CD4-positive, alpha-beta T cell treated with Interleukin-17A for 1 hour (primary cell): ENCODE measurements around the gene PDE10A.

Experiments
- DNase-seq: peaks from one replicate; pipeline ENCODE4 v3.0.0-alpha.2; 2020

Gene PDE10A

GRCh38 chr6:165677091-165677490 is 14.1 kb upstream of the PDE10A start:
- DNase-seq = no peak

GRCh38 chr6:165676435-165677068 is 13.5 kb upstream of the PDE10A start:
- DNase-seq = no peak

- DNase-seq = no peak
Measured at GRCh38 chr6:165675120-165675519, 12.1 kb upstream of the PDE10A start.

- no peak for DNase-seq
Measured at GRCh38 chr6:165674155-165675029, 11.4 kb upstream of the PDE10A start.

GRCh38 chr6:165671222-165671768 is 8.3 kb upstream of the PDE10A start:
- no peak for DNase-seq

GRCh38 chr6:165668951-165669350 is 5.9 kb upstream of the PDE10A start:
- DNase-seq = no peak

GRCh38 chr6:165665384-165665672 is 2.3 kb upstream of the PDE10A start:
- DNase-seq = no peak

GRCh38 chr6:165664559-165665383 is 1.7 kb upstream of the PDE10A start:
- DNase-seq = no peak

- DNase-seq = no peak
Measured at GRCh38 chr6:165663736-165664558, 906 bp upstream of the PDE10A start.

- no peak for DNase-seq
Measured at GRCh38 chr6:165663377-165663735, 315 bp upstream of the PDE10A start.

GRCh38 chr6:165662041-165662748 is 846 bp downstream of the PDE10A start:
- no peak for DNase-seq

GRCh38 chr6:165661664-165662025 is 1.4 kb downstream of the PDE10A start:
- no peak for DNase-seq

GRCh38 chr6:165660857-165661663 is 2.0 kb downstream of the PDE10A start:
- DNase-seq = no peak

- DNase-seq = no peak
Measured at GRCh38 chr6:165659945-165660856, 2.8 kb downstream of the PDE10A start.

GRCh38 chr6:165658395-165659058 is 4.5 kb downstream of the PDE10A start:
- no peak for DNase-seq

- DNase-seq = no peak
Measured at GRCh38 chr6:165657325-165657680, 5.7 kb downstream of the PDE10A start.

- no peak for DNase-seq
Measured at GRCh38 chr6:165656581-165657324, 6.3 kb downstream of the PDE10A start.

- no peak for DNase-seq
Measured at GRCh38 chr6:165655191-165655590, 7.8 kb downstream of the PDE10A start.

GRCh38 chr6:165654144-165654543 is 8.9 kb downstream of the PDE10A start:
- no peak for DNase-seq
